Nephron progenitor cell (in vitro differentiated cells): Measurements from ENCODE around the gene SIK3.

Experiments
- DNase-seq: peaks from one replicate; pipeline ENCODE4 v3.0.0; 2021
- H3K27ac Mint-ChIP-seq: 2 replicates; pipeline ENCODE4 v1.8.0; 2021; ENCODE audit warnings: mild to moderate bottlenecking, moderate library complexity, mixed read lengths
- H3K27me3 Mint-ChIP-seq: 2 replicates; pipeline ENCODE4 v1.8.0; 2021; ENCODE audit warnings: mild to moderate bottlenecking, low read depth, mixed read lengths; ENCODE audit not compliant: poor library complexity
- H3K36me3 Mint-ChIP-seq: 2 replicates; pipeline ENCODE4 v1.8.0; 2021; ENCODE audit warnings: low read depth, mixed read lengths
- H3K4me1 Mint-ChIP-seq: 2 replicates; pipeline ENCODE4 v1.8.0; 2021; ENCODE audit warnings: mixed read lengths
- H3K4me3 Mint-ChIP-seq: 2 replicates; pipeline ENCODE4 v1.8.0; 2021; ENCODE audit warnings: mild to moderate bottlenecking, moderate library complexity, mixed read lengths
- H3K9me3 Mint-ChIP-seq: 2 replicates; pipeline ENCODE4 v1.8.0; 2021; ENCODE audit warnings: mild to moderate bottlenecking, moderate library complexity, mixed read lengths
- CTCF ChIP-seq: fragments of 200-600 bp; sonication (generic); IDR thresholded peaks from 2 replicates; pipeline ENCODE4 v1.5.0; 2021; ENCODE audit warnings: antibody characterized with exemption

The SIK3 gene

GRCh38 chr11:117091753-117092477, 6.3 kb downstream of the SIK3 start:
- H3K9me3 Mint-ChIP-seq: peaks cover 8% of the 10 kb centered on the region
- H3K4me1 Mint-ChIP-seq: peaks cover 31% of the 10 kb centered on the region
- H3K36me3 Mint-ChIP-seq: peaks cover 33% of the 10 kb centered on the region
- H3K27ac Mint-ChIP-seq: no peak overlapping the region
- no peak for DNase-seq
- H3K4me3 Mint-ChIP-seq: no peak overlapping the region
- peaks cover 8% of the 10 kb centered on the region for H3K27me3 Mint-ChIP-seq
- TF ChIP-seq CTCF: no peak

- H3K4me1 Mint-ChIP-seq: peaks cover 18% of the 10 kb centered on the region
- peaks cover 8% of the 10 kb centered on the region for H3K27me3 Mint-ChIP-seq
- H3K27ac Mint-ChIP-seq: no peak overlapping the region
- no peak for TF ChIP-seq CTCF
- no peak overlapping the region for H3K4me3 Mint-ChIP-seq
- H3K9me3 Mint-ChIP-seq: peaks cover 8% of the 10 kb centered on the region
- DNase-seq: no peak
- H3K36me3 Mint-ChIP-seq: peaks cover 33% of the 10 kb centered on the region
Measured at GRCh38 chr11:117090111-117090706, 8.0 kb downstream of the SIK3 start.

GRCh38 chr11:117089685-117090084, 8.5 kb downstream of the SIK3 start:
- H3K9me3 Mint-ChIP-seq: peaks cover 8% of the 10 kb centered on the region
- H3K27me3 Mint-ChIP-seq: peaks cover 7% of the 10 kb centered on the region
- H3K27ac Mint-ChIP-seq: peak overlapping the region; percentile 74
- TF ChIP-seq CTCF: no peak
- DNase-seq: no peak
- peaks cover 18% of the 10 kb centered on the region for H3K4me1 Mint-ChIP-seq
- H3K36me3 Mint-ChIP-seq: peaks cover 33% of the 10 kb centered on the region
- no peak overlapping the region for H3K4me3 Mint-ChIP-seq

GRCh38 chr11:117087446-117087845, 10.8 kb downstream of the SIK3 start:
- Mint-ChIP-seq H3K9me3 (peaks cover 7% of the 10 kb centered on the region), H3K27ac (peak overlapping the region; percentile 64), H3K27me3 (peaks cover 8% of the 10 kb centered on the region), H3K36me3 (peaks cover 26% of the 10 kb centered on the region), H3K4me3 (no peak overlapping the region), H3K4me1 (peaks cover 25% of the 10 kb centered on the region)
- TF ChIP-seq CTCF: no peak
- DNase-seq: no peak

- no peak for DNase-seq
- peaks cover 25% of the 10 kb centered on the region for H3K4me1 Mint-ChIP-seq
- peaks cover 6% of the 10 kb centered on the region for H3K9me3 Mint-ChIP-seq
- no peak for TF ChIP-seq CTCF
- H3K27ac Mint-ChIP-seq: peak overlapping the region; percentile 6
- H3K36me3 Mint-ChIP-seq: peaks cover 25% of the 10 kb centered on the region
- peaks cover 4% of the 10 kb centered on the region for H3K27me3 Mint-ChIP-seq
- H3K4me3 Mint-ChIP-seq: no peak overlapping the region
Measured at GRCh38 chr11:117084992-117085391, 13.2 kb downstream of the SIK3 start.
